ENCODE results near the gene ARID3C. TPM values are rescaled to one million over a fixed set of nuclear protein-coding genes. Genes with fewer than 3 reads are reported as not detected.

ARID3C gene
- polyA plus RNA-seq, 1 of the 3 experiments (the other 2 are of a cell fraction) = 0.08 TPM

GRCh38 chr9:34654323-34655051 is 25.6 kb upstream of the ARID3C start (continued):
- TF ChIP-seq PBX3 (IDR thresholded peaks at IDR 0.05) (peak; percentile 36; the same call in 1 of the 2 replicates), MEF2A (IDR thresholded peaks at IDR 0.05; ENCODE audit: borderline replicate concordance, low read depth) (no peak), ZBTB33 (IDR thresholded peaks at IDR 0.05; ENCODE audit: borderline replicate concordance, low read depth) (no peak), FOXM1 (IDR thresholded peaks at IDR 0.05; ENCODE audit: low read depth) (no peak), MAX (IDR thresholded peaks at IDR 0.05; ENCODE audit: low read depth) (peak; percentile 53; the same call in 1 of the 2 replicates), GABPA (IDR thresholded peaks at IDR 0.05; ENCODE audit: low read depth) (no peak), RCOR1 (IDR thresholded peaks at IDR 0.05; ENCODE audit: low read length) (peak; percentile 15; the same call in 1 of the 2 replicates), SIN3A (IDR thresholded peaks at IDR 0.05; ENCODE audit: borderline replicate concordance, low read depth, low read length) (no peak)

GRCh38 chr9:34653151-34654072 is 24.5 kb upstream of the ARID3C start:
- H4K20me1 ChIP-seq (ENCODE audit: insufficient read depth) = no peaks in the 10 kb centered on the region
- H3K27ac ChIP-seq (ENCODE audit: low read depth in 2 of 2, low read length in 1 of 2) = peak overlapping the region; percentile 67 to 96
- TF ChIP-seq TAF1 (IDR thresholded peaks at IDR 0.05; ENCODE audit: borderline replicate concordance, low read depth, low read length) = 0 out of 2 replicates have a peak, but pooled peaks have one; percentile 8
- TF ChIP-seq RCOR1 (IDR thresholded peaks at IDR 0.05; ENCODE audit: low read length) = 0 out of 2 replicates have a peak, but pooled peaks have one; percentile 34
- TF ChIP-seq RFX5 (IDR thresholded peaks at IDR 0.05; ENCODE audit: low read length) = no peak
- no peaks in the 10 kb centered on the region for H3K79me2 ChIP-seq (ENCODE audit: insufficient read depth)
- H3K9ac ChIP-seq = peak overlapping the region; percentile 32; the same call in 1 of the 2 replicates
- H3K27me3 ChIP-seq (ENCODE audit: insufficient read depth) = no peaks in the 10 kb centered on the region
- no peaks in the 10 kb centered on the region for H3K9me3 ChIP-seq
- H3K9me2 ChIP-seq = no peaks in the 10 kb centered on the region
- H2AFZ ChIP-seq (ENCODE audit: low read depth) = peak overlapping the region; percentile 71; the same call in 1 of the 2 replicates
- peak; percentile 64 for DNase-seq
- ChIA-PET POLR2A (interaction anchor here (1.2 to 1.7 kb wide), 3 partner anchors 12 to 15 kb away, joined by 3 to 7 read pairs (median 6); no protein-coding TSS in a partner anchor), CTCF (interaction anchor here (0.9 to 14.1 kb wide), 5 partner anchors 11 to 62 kb away, joined by 3 to 152 read pairs (median 4); partner anchors contain the start of gene SIGMAR1)
- H3F3A ChIP-seq (replicated peaks; ENCODE audit: insufficient read depth) = peaks cover 3% of the 10 kb centered on the region
- H3K4me3 ChIP-seq (ENCODE audit: low read depth in 2 of 2, low read length in 1 of 2) = no peak overlapping the region
- H3K4me1 ChIP-seq (ENCODE audit: control insufficient read depth in 1 of 2, insufficient read depth in 2 of 2, low read depth in 1 of 2, low read length in 1 of 2) = peaks cover 20 to 74% of the 10 kb centered on the region in 2 experiments
- peaks cover 13% of the 10 kb centered on the region in 2 experiments for H3K36me3 ChIP-seq (replicated peaks in 1 of 2; ENCODE audit: control insufficient read depth in 1 of 2, insufficient read depth in 2 of 2, low read length in 1 of 2)
- peak overlapping the region; percentile 76 for H3K4me2 ChIP-seq
- WGBS (ENCODE audit: low lambda C conversion rate) = 57% methylated on average over 11 of the region's 11 CpGs
